Measurements from ENCODE around the gene PRB4. TPM values are rescaled to one million over a fixed set of nuclear protein-coding genes. Genes with fewer than 3 reads are reported as not detected.

The PRB4 gene
- total and polyA plus RNA-seq, 2 donors from 2014 or later, result not detected

DNA sequence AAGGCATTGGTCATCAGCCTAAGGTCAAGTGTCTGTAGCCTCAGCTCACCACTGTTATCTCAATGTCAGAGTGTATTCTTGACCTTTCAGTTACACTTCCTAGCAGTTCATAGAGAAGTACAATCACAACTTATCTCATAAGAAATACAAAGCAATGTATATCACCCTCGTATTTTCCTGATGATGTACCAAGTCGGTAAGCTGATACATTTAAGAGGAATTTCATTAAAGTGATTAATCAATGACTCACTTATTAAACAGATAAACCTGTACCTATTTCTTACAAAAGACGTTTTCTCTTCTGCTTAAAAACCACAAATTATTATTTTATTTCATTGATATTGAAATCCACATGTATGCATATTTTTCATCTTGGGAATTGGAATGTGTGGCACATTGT is 36.8 kb downstream of the PRB4 start:
- no peak overlapping the region for H3K4me3 ChIP-seq (ENCODE audit: low read length in 3 of 3)
- no peaks in the 10 kb centered on the region for H3K27me3 ChIP-seq (ENCODE audit: control insufficient read depth, insufficient read depth, low read length)
- no peak overlapping the region for H3K9ac ChIP-seq (ENCODE audit: low read length in 3 of 3)
- intact Hi-C loops (cut with DNase I), result no loop called here
- no peak for FAIRE-seq
- H3K9me3 ChIP-seq (ENCODE audit: control insufficient read depth in 2 of 3, insufficient read depth in 1 of 3, low read length in 3 of 3), result no peaks in the 10 kb centered on the region
- no peak overlapping the region for H3K27ac ChIP-seq (ENCODE audit: low read depth in 2 of 2, low read length in 2 of 2)
- TF ChIP-seq, protein P1, sequence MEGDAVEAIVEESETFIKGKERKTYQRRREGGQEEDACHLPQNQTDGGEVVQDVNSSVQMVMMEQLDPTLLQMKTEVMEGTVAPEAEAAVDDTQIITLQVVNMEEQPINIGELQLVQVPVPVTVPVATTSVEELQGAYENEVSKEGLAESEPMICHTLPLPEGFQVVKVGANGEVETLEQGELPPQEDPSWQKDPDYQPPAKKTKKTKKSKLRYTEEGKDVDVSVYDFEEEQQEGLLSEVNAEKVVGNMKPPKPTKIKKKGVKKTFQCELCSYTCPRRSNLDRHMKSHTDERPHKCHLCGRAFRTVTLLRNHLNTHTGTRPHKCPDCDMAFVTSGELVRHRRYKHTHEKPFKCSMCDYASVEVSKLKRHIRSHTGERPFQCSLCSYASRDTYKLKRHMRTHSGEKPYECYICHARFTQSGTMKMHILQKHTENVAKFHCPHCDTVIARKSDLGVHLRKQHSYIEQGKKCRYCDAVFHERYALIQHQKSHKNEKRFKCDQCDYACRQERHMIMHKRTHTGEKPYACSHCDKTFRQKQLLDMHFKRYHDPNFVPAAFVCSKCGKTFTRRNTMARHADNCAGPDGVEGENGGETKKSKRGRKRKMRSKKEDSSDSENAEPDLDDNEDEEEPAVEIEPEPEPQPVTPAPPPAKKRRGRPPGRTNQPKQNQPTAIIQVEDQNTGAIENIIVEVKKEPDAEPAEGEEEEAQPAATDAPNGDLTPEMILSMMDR (IDR thresholded peaks at IDR 0.05; ENCODE audit: borderline replicate concordance, extremely low read depth, insufficient read depth), result no peak
- DNase-seq, result no peak
- no peaks in the 10 kb centered on the region for H3K4me1 ChIP-seq (ENCODE audit: control insufficient read depth in 2 of 3, insufficient read depth in 2 of 3, low read depth in 1 of 3, low read length in 3 of 3)
- H3K36me3 ChIP-seq (ENCODE audit: control insufficient read depth in 2 of 3, insufficient read depth in 3 of 3, low read length in 3 of 3), result no peaks in the 10 kb centered on the region

DNA sequence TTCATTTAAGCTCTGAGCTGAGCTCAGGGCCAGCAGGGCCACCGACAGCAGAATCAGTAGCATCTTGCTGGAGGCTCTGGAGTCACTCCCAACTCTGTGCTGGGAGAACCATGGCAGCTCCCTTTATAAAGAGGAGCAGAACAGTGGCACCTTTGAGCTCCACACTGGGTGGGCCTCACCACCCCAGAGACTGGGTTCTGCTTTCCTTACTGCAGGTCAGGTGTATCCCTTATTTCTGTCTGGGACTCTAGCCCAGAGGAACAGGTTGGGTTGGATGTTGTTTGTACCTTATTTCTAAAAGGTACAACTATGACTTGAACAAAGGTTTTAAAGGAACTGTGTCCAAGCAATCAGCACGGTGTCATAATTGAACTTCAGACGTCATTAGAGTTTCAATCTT is 40.6 kb downstream of the PRB4 start, which contains the start of gene PRB3:
TSS of gene PRB3 (minus strand) at position 101 of the 400 bp plus-strand sequence. CDS start at position 63, 38 bp downstream.
- intact Hi-C loops (cut with DNase I), result no loop called here
- Histone ChIP-seq H3K9ac (ENCODE audit: low read length in 3 of 3) (no peak within 1 kb of the TSS), H3K4me3 (ENCODE audit: low read length in 3 of 3) (no peak within 1 kb of the TSS), H3K4me1 (ENCODE audit: control insufficient read depth in 2 of 3, insufficient read depth in 2 of 3, low read depth in 1 of 3, low read length in 3 of 3) (no peaks in the 10 kb centered on the region), H3K27ac (ENCODE audit: low read depth in 2 of 2, low read length in 2 of 2) (no peak within 1 kb of the TSS), H3K36me3 (ENCODE audit: control insufficient read depth in 2 of 3, insufficient read depth in 3 of 3, low read length in 3 of 3) (no peaks in the 10 kb centered on the region), H3K9me3 (ENCODE audit: control insufficient read depth in 2 of 3, insufficient read depth in 1 of 3, low read length in 3 of 3) (no peaks in the 10 kb centered on the region), H3K27me3 (ENCODE audit: control insufficient read depth, insufficient read depth, low read length) (no peaks in the 10 kb centered on the region)
- DNase-seq, result no peak
- TF ChIP-seq, protein P1 (IDR thresholded peaks at IDR 0.05; ENCODE audit: borderline replicate concordance, extremely low read depth, insufficient read depth), result no peak
- no peak for FAIRE-seq

DNA sequence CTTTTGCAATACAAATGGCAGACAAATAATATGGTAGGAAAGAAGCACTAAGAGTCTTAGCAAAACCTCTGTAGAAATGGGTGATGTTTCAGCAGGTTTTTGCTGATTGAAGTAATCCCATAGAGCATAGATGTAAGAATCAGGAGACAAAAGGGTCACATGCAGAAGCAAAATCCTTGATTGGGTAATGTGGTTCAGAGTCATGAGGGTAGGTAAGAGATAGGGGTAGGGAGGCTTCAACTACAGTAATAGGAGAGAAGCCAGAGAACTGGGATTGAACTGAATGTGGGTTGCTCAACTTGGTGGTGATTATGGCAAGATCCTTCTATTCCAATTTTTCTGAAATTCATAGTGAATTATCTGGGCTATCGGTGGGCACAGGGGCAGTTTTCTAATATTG is 45.7 kb downstream of the PRB4 start:
- Histone ChIP-seq H3K4me1 (ENCODE audit: control insufficient read depth in 2 of 3, insufficient read depth in 2 of 3, low read depth in 1 of 3, low read length in 3 of 3) (no peaks in the 10 kb centered on the region), H3K9ac (ENCODE audit: low read length in 3 of 3) (no peak overlapping the region), H3K27ac (ENCODE audit: low read depth in 2 of 2, low read length in 2 of 2) (no peak overlapping the region), H3K36me3 (ENCODE audit: control insufficient read depth in 2 of 3, insufficient read depth in 3 of 3, low read length in 3 of 3) (no peaks in the 10 kb centered on the region), H3K9me3 (ENCODE audit: control insufficient read depth in 2 of 3, insufficient read depth in 1 of 3, low read length in 3 of 3) (peaks cover 0 to 4% (median 0%) of the 10 kb centered on the region in 3 donors), H3K4me3 (ENCODE audit: low read length in 3 of 3) (no peak overlapping the region), H3K27me3 (ENCODE audit: control insufficient read depth, insufficient read depth, low read length) (no peaks in the 10 kb centered on the region)
- no peak for DNase-seq
- intact Hi-C loops (cut with DNase I), result no loop called here
- no peak for FAIRE-seq
- TF ChIP-seq, protein P1 (IDR thresholded peaks at IDR 0.05; ENCODE audit: borderline replicate concordance, extremely low read depth, insufficient read depth), result no peak

Other genes with a start within 250 kb of the PRB4 start
- gene TAS2R46, start 248.1 kb downstream of the PRB4 start, total RNA-seq, result 1.6 TPM
- gene TAS2R46, start 248.1 kb downstream of the PRB4 start, polyA plus RNA-seq (ENCODE audit: insufficient read depth, low read depth, low replicate concordance), result not detected
- gene TAS2R43, start 218.1 kb downstream of the PRB4 start, total RNA-seq, result 0.85 TPM
- not detected for gene TAS2R43, start 218.1 kb downstream of the PRB4 start, polyA plus RNA-seq (ENCODE audit: insufficient read depth, low read depth, low replicate concordance)
- gene TAS2R30, start 175.8 kb downstream of the PRB4 start, total RNA-seq, result 4.0 TPM
- not detected for gene TAS2R30, start 175.8 kb downstream of the PRB4 start, polyA plus RNA-seq (ENCODE audit: insufficient read depth, low read depth, low replicate concordance)
- gene SMIM10L1, start 139.2 kb downstream of the PRB4 start, total RNA-seq, result 9.9 TPM
- 12.5 TPM for gene SMIM10L1, start 139.2 kb downstream of the PRB4 start, polyA plus RNA-seq (ENCODE audit: insufficient read depth, low read depth, low replicate concordance)
- not detected for gene TAS2R42, start 123.5 kb downstream of the PRB4 start, total RNA-seq
- gene TAS2R42, start 123.5 kb downstream of the PRB4 start, polyA plus RNA-seq (ENCODE audit: insufficient read depth, low read depth, low replicate concordance), result not detected
- not detected for gene PRB3, start 40.7 kb downstream of the PRB4 start, total RNA-seq
- gene PRB3, start 40.7 kb downstream of the PRB4 start, polyA plus RNA-seq (ENCODE audit: insufficient read depth, low read depth, low replicate concordance), result not detected
- not detected for gene PRB2, start 85.1 kb upstream of the PRB4 start, total RNA-seq
- gene PRB2, start 85.1 kb upstream of the PRB4 start, polyA plus RNA-seq (ENCODE audit: insufficient read depth, low read depth, low replicate concordance), result not detected

Data from kidney (tissue), 14 donors.